ENCODE data around the gene SAMD9.
A peak's percentile ranks its signal among the peaks of the same experiment; 100 is the strongest.
"Not testable (repeated sequence)": the region's sequence is repeated elsewhere in the genome, so short reads cannot be mapped to it uniquely, and the experiment has no call there.

The SAMD9 gene

DNA sequence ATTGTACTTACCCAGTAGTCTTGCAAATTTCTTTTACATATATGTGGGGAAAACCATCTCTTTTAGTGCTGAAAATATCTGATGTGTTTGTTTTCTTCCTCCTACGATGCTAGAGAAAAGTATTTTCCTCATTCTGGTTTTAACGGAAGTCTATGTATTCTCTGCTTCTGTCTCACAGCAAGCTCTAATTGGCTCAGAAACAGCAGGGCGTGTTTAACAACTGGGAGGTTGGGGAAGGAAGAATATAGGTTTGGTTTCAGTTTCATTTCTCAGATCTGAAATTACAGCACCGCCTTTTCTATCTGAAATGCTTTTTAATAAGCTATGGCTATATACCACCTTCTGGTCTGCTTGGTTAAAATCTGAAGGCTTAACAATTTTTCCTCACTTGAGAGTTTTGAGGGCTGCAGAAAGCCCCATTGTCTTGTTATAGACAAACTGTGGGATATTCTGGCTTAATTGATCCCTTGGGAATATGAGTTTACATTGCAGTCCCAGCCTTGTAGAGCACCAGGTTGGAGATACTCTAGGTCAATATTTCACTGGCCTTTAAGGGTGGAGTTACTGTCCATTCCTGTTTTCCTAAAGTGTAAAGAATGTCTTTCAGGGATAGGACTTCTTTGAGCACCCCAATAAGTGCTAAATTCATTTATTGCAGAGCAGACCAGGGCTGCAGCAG is at the start of gene SAMD9:
SAMD9 (minus strand) TSS at position 128 of the 679 bp plus-strand sequence. CDS start 11,882 bp downstream, outside the sequence.
- peak; percentile 71 for DNase-seq (ENCODE audit: low read depth)

DNA sequence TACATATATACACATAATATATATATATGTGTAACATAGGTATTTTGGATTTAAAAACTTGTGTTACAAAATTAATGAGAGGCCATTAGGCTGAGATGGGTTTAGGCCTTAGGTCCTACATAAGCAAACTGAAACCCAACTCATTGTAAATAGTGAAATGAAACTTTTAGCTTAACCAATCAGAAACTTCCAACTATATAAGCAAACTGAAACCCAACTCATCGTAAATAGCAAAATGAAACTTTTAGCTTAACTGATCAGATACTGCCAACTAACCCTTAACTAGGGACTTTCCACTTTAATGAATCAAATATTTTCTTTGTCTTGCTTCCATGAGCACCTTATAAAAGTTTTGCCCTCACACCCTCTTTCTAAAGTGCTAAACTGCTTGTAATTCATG is 47.7 kb upstream of the SAMD9 start:
- no peak for DNase-seq (ENCODE audit: low read depth)

GRCh38 chr7:93164766-93165165 is 47.0 kb upstream of the SAMD9 start:
- DNase-seq (ENCODE audit: low read depth) = no peak

- DNase-seq (ENCODE audit: low read depth) = no peak
Measured at GRCh38 chr7:93161181-93161762, 43.5 kb upstream of the SAMD9 start.

DNA sequence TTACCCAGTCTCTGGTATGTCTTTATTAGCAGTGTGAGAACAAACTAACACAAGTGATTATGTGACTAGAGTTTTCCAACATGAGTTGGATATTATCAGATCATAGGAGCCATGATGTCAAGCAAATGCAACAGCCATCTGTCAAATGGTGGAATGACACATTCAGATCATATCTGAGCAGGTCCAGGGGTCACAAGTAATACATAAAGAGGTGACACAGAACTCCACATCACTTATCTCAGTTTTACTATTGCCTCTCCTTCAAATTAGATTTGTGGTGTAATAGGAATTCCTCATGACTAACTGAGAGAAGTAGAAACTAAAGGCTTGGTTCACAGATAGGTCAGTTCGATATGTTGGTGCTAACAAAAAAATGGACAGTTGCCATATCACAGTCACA is 42.6 kb upstream of the SAMD9 start:
- DNase-seq (ENCODE audit: low read depth) = no peak

DNA sequence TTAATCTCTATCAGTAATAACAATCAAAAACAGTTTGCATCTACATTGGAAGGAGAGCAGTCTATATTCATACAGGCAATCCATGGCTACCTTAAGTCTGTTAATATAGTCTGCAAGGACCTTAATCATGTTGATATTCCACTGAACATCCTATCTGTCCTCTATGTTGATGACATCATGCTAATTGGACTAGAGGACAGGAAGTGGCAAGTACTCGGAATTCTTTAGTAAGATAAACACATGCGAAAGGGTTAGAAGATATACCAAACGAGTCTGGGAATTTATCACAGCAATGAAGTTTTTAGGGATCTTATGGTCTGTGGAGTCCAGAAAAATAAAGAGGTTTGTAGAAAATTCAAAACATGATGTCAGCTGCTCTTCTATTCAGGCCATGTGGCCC is 41.7 kb upstream of the SAMD9 start:
- no peak for DNase-seq (ENCODE audit: low read depth)

DNA sequence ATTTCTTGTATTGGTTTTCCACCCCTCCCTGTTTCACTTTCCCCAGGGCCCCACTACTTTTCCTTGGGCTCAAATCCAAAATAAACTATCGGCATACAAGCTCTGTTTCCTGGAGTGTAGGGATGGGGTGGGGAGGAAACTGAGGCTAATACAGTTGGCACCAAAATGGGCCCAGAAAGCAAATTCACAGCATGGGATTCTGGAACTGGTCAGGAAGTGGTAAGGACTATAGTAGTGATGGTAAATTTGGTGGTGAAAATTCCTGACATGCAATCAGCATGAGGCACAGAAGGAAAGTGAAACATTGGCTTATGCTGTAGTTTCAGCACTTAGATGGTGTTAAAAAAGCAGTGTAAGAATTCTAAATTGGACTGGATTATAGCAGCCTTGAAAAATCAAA is 39.1 kb upstream of the SAMD9 start:
- DNase-seq (ENCODE audit: low read depth) = no peak

GRCh38 chr7:93150200-93150835 is 32.5 kb upstream of the SAMD9 start:
- no peak for DNase-seq (ENCODE audit: low read depth)

- no peak for DNase-seq (ENCODE audit: low read depth)
Measured at GRCh38 chr7:93148727-93149126, 30.9 kb upstream of the SAMD9 start.

DNA sequence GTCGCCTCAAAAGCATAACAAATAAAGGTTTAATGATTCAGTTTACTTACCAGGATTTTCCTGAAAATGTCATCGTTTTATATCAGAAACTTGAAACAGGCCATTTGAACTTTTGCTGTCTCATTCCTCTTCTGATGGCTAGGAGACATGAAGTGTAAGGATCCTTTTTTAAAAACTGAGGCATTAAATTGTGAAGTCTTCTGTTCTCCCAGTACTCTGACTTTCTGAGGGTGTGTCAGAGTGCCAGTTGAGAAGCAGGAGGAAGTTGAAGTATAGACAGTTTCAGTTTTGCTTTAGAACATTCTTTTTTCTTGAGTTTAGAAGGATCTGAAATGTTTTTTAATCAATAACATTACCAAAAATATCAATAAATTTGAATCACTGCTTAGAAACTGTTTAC is 30.4 kb upstream of the SAMD9 start, which contains the start of gene SAMD9L:
SAMD9L (minus strand) TSS at position 242 of the 400 bp plus-strand sequence. CDS start 12,414 bp downstream, outside the sequence.
- no peak for DNase-seq (ENCODE audit: low read depth)

- peak; percentile 48 for DNase-seq (ENCODE audit: low read depth)
Measured at GRCh38 chr7:93147363-93147762, 29.6 kb upstream of the SAMD9 start.

- no peak for DNase-seq (ENCODE audit: low read depth)
Measured at GRCh38 chr7:93146472-93147141, 28.8 kb upstream of the SAMD9 start.

- DNase-seq (ENCODE audit: low read depth) = no peak
Measured at GRCh38 chr7:93146036-93146435, 28.3 kb upstream of the SAMD9 start.

- DNase-seq (ENCODE audit: low read depth) = no peak
Measured at GRCh38 chr7:93145354-93145753, 27.6 kb upstream of the SAMD9 start.

GRCh38 chr7:93142127-93142526 is 24.3 kb upstream of the SAMD9 start:
- DNase-seq (ENCODE audit: low read depth) = no peak

DNA sequence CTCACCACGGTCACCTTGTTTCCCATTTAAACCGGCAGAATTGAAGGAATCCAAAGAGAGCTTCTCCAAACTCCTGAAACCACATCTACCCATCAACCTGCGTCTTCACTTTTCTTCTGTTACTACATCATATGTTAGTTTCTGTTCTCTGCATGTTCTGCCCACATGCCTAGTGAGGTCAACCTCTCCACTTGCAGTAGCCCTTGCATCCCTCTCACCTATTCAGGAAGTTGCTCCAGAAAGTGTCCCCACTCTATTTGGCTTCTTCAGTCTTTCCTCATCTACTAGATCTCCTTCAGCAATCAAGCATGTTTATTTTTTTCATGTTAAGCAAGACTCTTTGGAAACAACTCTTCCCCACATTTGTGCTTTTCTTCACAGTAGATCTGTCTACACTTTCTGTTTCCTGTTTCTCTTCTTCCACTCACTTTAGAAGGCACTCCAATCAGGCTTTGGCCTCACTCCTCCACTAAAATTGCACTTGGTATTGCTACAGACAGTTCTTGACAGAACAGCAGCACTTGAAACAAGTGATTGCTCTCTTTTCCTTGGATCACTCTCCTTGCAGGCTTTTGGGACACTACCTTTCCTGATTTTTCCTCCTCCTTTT is 22.9 kb upstream of the SAMD9 start:
- no peak for DNase-seq (ENCODE audit: low read depth)

DNA sequence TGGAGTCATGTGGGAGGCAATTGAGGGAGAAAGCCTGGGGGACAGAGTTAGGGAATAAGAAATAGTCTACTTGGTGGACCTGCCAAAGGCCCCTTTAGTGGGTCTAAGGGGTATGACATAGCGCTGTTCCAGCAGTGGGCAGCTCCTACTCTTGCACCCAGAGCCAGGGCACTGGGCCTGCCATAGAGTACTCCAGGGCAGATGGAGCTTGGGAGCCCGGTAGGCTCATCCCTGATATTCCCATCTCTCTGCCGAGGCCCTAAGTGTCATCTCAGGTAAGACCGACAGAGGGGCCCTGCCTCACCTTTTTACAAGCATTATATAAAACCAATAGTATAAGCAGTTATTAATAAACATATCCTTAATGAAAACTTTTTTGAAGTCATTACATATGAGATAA is 20.8 kb upstream of the SAMD9 start:
- DNase-seq (ENCODE audit: low read depth) = no peak

GRCh38 chr7:93133005-93133404 is 15.2 kb upstream of the SAMD9 start:
- no peak for DNase-seq (ENCODE audit: low read depth)

- DNase-seq (ENCODE audit: low read depth) = no peak
Measured at GRCh38 chr7:93132216-93132615, 14.4 kb upstream of the SAMD9 start.

DNA sequence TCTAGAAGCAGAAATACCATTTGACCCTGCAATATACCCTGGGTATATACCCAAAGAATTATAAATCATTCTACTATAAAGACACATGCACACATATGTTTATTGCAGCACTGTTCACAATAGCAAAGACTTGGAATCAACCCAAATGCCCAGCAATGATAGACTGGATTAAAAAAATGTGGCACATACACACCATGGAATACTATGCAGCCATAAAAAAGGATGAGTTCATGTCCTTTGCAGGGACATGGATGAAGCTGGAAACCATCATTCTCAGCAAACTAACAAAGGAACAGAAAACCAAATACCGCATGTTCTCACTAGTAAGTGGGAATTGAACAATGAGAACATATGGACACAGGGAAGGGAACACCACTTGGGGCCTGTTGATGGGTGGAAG is 9.2 kb upstream of the SAMD9 start:
- DNase-seq (ENCODE audit: low read depth) = not testable (repeated sequence)

- not testable (repeated sequence) for DNase-seq (ENCODE audit: low read depth)
Measured at GRCh38 chr7:93123532-93123931, 5.8 kb upstream of the SAMD9 start.
